Measurements from ENCODE around the gene CLDN19. TPM values are rescaled to one million over a fixed set of nuclear protein-coding genes. Genes with fewer than 3 reads are reported as not detected.

Gene CLDN19
- total RNA-seq, result not detected

GRCh38 chr1:42739753-42740700 is at the start of gene CLDN19:
TSS of gene CLDN19 (minus strand) at chr1:42740236. CDS start at chr1:42740063, 173 bp downstream.
- no peak for DNase-seq

- DNase-seq, result no peak
Measured at GRCh38 chr1:42788021-42788420, 48.0 kb upstream of the CLDN19 start.

GRCh38 chr1:42786097-42786496 is 46.1 kb upstream of the CLDN19 start:
- no peak for DNase-seq

- peak; percentile 46 for DNase-seq
Measured at GRCh38 chr1:42784946-42785693, 45.1 kb upstream of the CLDN19 start, which contains the start of gene TMEM269. TSS of gene TMEM269 (plus strand) at chr1:42784991. CDS start at chr1:42789894, 4,903 bp downstream.

- DNase-seq, result no peak
Measured at GRCh38 chr1:42784547-42784945, 44.5 kb upstream of the CLDN19 start.

- no peak for DNase-seq
Measured at GRCh38 chr1:42783092-42783491, 43.1 kb upstream of the CLDN19 start.

GRCh38 chr1:42780176-42780575 is 40.1 kb upstream of the CLDN19 start:
- no peak for DNase-seq

- DNase-seq, result no peak
Measured at GRCh38 chr1:42779725-42780124, 39.7 kb upstream of the CLDN19 start.

- no peak for DNase-seq
Measured at GRCh38 chr1:42777852-42778251, 37.8 kb upstream of the CLDN19 start.

GRCh38 chr1:42776502-42776901 is 36.5 kb upstream of the CLDN19 start:
- no peak for DNase-seq

GRCh38 chr1:42774928-42775526 is 35.0 kb upstream of the CLDN19 start:
- peak; percentile 38 for DNase-seq

GRCh38 chr1:42773420-42773819 is 33.4 kb upstream of the CLDN19 start:
- DNase-seq, result no peak

GRCh38 chr1:42769811-42770210 is 29.8 kb upstream of the CLDN19 start:
- no peak for DNase-seq

GRCh38 chr1:42768172-42768571 is 28.1 kb upstream of the CLDN19 start:
- DNase-seq, result no peak

- no peak for DNase-seq
Measured at GRCh38 chr1:42767510-42768000, 27.5 kb upstream of the CLDN19 start.

GRCh38 chr1:42766741-42767509 is 26.9 kb upstream of the CLDN19 start, which contains the start of the genes C1orf50 and P3H1:
TSS of gene C1orf50 (plus strand) at chr1:42767249. CDS start at chr1:42767312, 63 bp downstream.
TSS of gene P3H1 (minus strand) at chr1:42767028. CDS start at chr1:42766971, 57 bp downstream.
- DNase-seq, result peak; percentile 100

- DNase-seq, result peak; percentile 42
Measured at GRCh38 chr1:42765832-42766740, 26.1 kb upstream of the CLDN19 start.

GRCh38 chr1:42765269-42765668 is 25.2 kb upstream of the CLDN19 start:
- DNase-seq, result no peak

- no peak for DNase-seq
Measured at GRCh38 chr1:42762269-42762668, 22.2 kb upstream of the CLDN19 start.

- DNase-seq, result no peak
Measured at GRCh38 chr1:42761567-42761966, 21.5 kb upstream of the CLDN19 start.

All from occipital lobe (tissue), 2 donors.